Lung (tissue), 12 donors: ENCODE results near the gene PRM3. TPM values are rescaled to one million over a fixed set of nuclear protein-coding genes. Genes with fewer than 3 reads are reported as not detected.

Experiments
- ATAC-seq: fragments of 200-7000 bp; cut with Tn5 transposase; one replicate; pipeline ENCODE4 v1.9.1; 2020; ENCODE audit warnings: moderate number of reproducible peaks; ENCODE audit not compliant: insufficient read depth, low FRiP score
- DNase-seq, 3 donors: peaks; one replicate each; pipeline ENCODE4 v3.0.0-alpha.2; 2013 to 2017
- H3K27ac ChIP-seq, 2 donors: one replicate each; pipeline ENCODE4 v1.5.1; 2013; ENCODE audit warnings: mild to moderate bottlenecking in 2 of 2, moderate library complexity in 2 of 2, control low read depth in 1 of 2, inconsistent platforms in 1 of 2, low read depth in 1 of 2, low read length in 1 of 2
- H3K27me3 ChIP-seq, 3 donors: one replicate each; pipeline ENCODE4 v1.5.1; 2013; ENCODE audit warnings: low read length in 2 of 3; ENCODE audit not compliant: control insufficient read depth in 3 of 3, insufficient read depth in 3 of 3
- H3K36me3 ChIP-seq, 4 donors: one replicate each; pipeline ENCODE4 v1.5.1; 2013; ENCODE audit warnings: low read length in 4 of 4, mild to moderate bottlenecking in 1 of 4, moderate library complexity in 1 of 4; ENCODE audit not compliant: control insufficient read depth in 4 of 4, insufficient read depth in 4 of 4
- H3K4me1 ChIP-seq, 5 donors: one replicate each; pipeline ENCODE4 v1.5.1; 2013; ENCODE audit warnings: low read length in 5 of 5, mild to moderate bottlenecking in 2 of 5, moderate library complexity in 1 of 5; ENCODE audit not compliant: control insufficient read depth in 5 of 5, insufficient read depth in 5 of 5
- H3K4me3 ChIP-seq: one replicate; pipeline ENCODE4 v1.5.1; 2013; ENCODE audit warnings: mild to moderate bottlenecking, control low read depth, moderate library complexity
- H3K9ac ChIP-seq, 2 donors: one replicate each; pipeline ENCODE4 v1.5.1; 2013; ENCODE audit warnings: low read length in 2 of 2, control low read depth in 1 of 2; ENCODE audit not compliant: insufficient read depth in 1 of 2
- H3K9me3 ChIP-seq, 4 donors: one replicate each; pipeline ENCODE4 v1.5.1; 2013; ENCODE audit warnings: low read length in 3 of 4, mild to moderate bottlenecking in 1 of 4, moderate library complexity in 1 of 4; ENCODE audit not compliant: control insufficient read depth in 4 of 4, insufficient read depth in 3 of 4
- CTCF ChIP-seq: IDR thresholded peaks from 2 replicates; pipeline ENCODE4 v1.5.1; 2012; ENCODE audit warnings: mild to moderate bottlenecking; ENCODE audit errors: control extremely low read depth, extremely low read depth
- WGBS, 2 donors: extraction: QIAGEN DNeasy Blood & Tissue Kit; methylation state at CpG; one replicate each; pipeline ENCODE4 v1.1.7; 2013; 5-methylcytosine and 5-hydroxymethylcytosine counted together
- polyA plus RNA-seq, 2 donors: library from polyadenylated mRNA; stranded (reverse); fragments of 200-250 nt; gene quantifications; one replicate each; pipeline ENCODE4 v1.2.1, GENCODE V29; 2013
- total RNA-seq, 2 donors: library from RNA; depleted of rRNA in 1 of 2; stranded (reverse); fragments of >200 nt in 1 of 2; gene quantifications; one replicate each; pipeline ENCODE4 v1.2.1, GENCODE V29; 2014 to 2021
- donor health status: control.
- donor health status: control.
- donor health status: Bipolar disorder and iron deficiency.
- donor health status: healthy.
- donor health status: DM: yes; HTN: yes; CAD: no.

Gene PRM3
- total and polyA plus RNA-seq, 4 donors = not detected

GRCh38 chr16:11307639-11308492 is 34.4 kb upstream of the PRM3 start:
- Histone ChIP-seq H3K9me3 (no peaks in the 10 kb centered on the region), H3K27ac (peak overlapping the region in 1 of 2 donors; percentile 94), H3K4me1 (peaks cover 0 to 22% (median 3%) of the 10 kb centered on the region in 5 donors), H3K36me3 (no peaks in the 10 kb centered on the region), H3K9ac (no peak overlapping the region), H3K4me3 (no peak overlapping the region), H3K27me3 (no peaks in the 10 kb centered on the region)
- no peak for TF ChIP-seq CTCF
- WGBS, 2 donors = 68 to 72% methylated on average over 21 of the region's 21 CpGs
- DNase-seq (no peak), ATAC-seq (no peak)

- H3K4me1 ChIP-seq = peaks cover 0 to 20% (median 3%) of the 10 kb centered on the region in 5 donors
- peak overlapping the region in 1 of 2 donors; percentile 37 for H3K27ac ChIP-seq
- no peak overlapping the region for H3K4me3 ChIP-seq
- no peaks in the 10 kb centered on the region for H3K36me3 ChIP-seq
- no peaks in the 10 kb centered on the region for H3K9me3 ChIP-seq
- TF ChIP-seq CTCF = no peak
- H3K27me3 ChIP-seq = no peaks in the 10 kb centered on the region
- peak; percentile 48 for ATAC-seq
- H3K9ac ChIP-seq = no peak overlapping the region
- 43 to 57% methylated on average over 7 of the region's 7 CpGs for WGBS, 2 donors
- DNase-seq = peak in 2 of 3 donors; percentile 48 to 79
These were observed 33.7 kb upstream of the PRM3 start for GRCh38 chr16:11306997-11307638.

- H3K4me3 ChIP-seq = no peak overlapping the region
- H3K4me1 ChIP-seq = peaks cover 0 to 18% (median 3%) of the 10 kb centered on the region in 5 donors
- TF ChIP-seq CTCF = no peak
- no peaks in the 10 kb centered on the region for H3K36me3 ChIP-seq
- no peak overlapping the region for H3K9ac ChIP-seq
- 77 to 89% methylated on average over 8 of the region's 8 CpGs for WGBS, 2 donors
- H3K27ac ChIP-seq = peak overlapping the region in 1 of 2 donors; percentile 37
- H3K27me3 ChIP-seq = no peaks in the 10 kb centered on the region
- no peak for ATAC-seq
- DNase-seq = no peak
- H3K9me3 ChIP-seq = no peaks in the 10 kb centered on the region
These were observed 33.0 kb upstream of the PRM3 start for GRCh38 chr16:11306381-11306780.
